Mesenchymal stem cell (in vitro differentiated cells and primary cell): ENCODE data around the gene SDHA.

Source experiments
- DNase-seq: peaks from one replicate; pipeline ENCODE4 v3.0.0-alpha.2; 2013
- H2AFZ ChIP-seq: one replicate; pipeline ENCODE4 v1.6.1; 2013; ENCODE audit warnings: low read depth, mild to moderate bottlenecking, control low read depth, inconsistent platforms, low read length, moderate library complexity
- H2AK5ac ChIP-seq: 2 replicates; pipeline ENCODE4 v1.6.1; 2013; ENCODE audit warnings: low read length, moderate library complexity, mild to moderate bottlenecking, inconsistent platforms; ENCODE audit not compliant: severe bottlenecking
- H2BK120ac ChIP-seq: one replicate; pipeline ENCODE4 v1.6.1; 2013; ENCODE audit warnings: low read depth, mild to moderate bottlenecking, inconsistent platforms, low read length, moderate library complexity
- H2BK12ac ChIP-seq, 2 experiments: one replicate each; pipeline ENCODE4 v1.6.1; 2013; ENCODE audit warnings: inconsistent platforms in 2 of 2, low read length in 2 of 2, mild to moderate bottlenecking in 2 of 2, moderate library complexity in 2 of 2, control low read depth in 1 of 2
- H2BK15ac ChIP-seq: one replicate; pipeline ENCODE4 v1.6.1; 2013; ENCODE audit warnings: mild to moderate bottlenecking, low read depth, inconsistent platforms; ENCODE audit not compliant: poor library complexity, severe bottlenecking
- H2BK5ac ChIP-seq: 2 replicates; pipeline ENCODE4 v1.6.1; 2013; ENCODE audit warnings: low read depth, mild to moderate bottlenecking, low read length, control low read depth, inconsistent platforms; ENCODE audit not compliant: poor library complexity, severe bottlenecking
- H3K14ac ChIP-seq, 2 experiments: one replicate each; pipeline ENCODE4 v1.6.1; 2013; ENCODE audit warnings: inconsistent platforms in 2 of 2, low read length in 2 of 2, control low read depth in 1 of 2, mild to moderate bottlenecking in 1 of 2, moderate library complexity in 1 of 2
- H3K18ac ChIP-seq, 2 experiments: one replicate each; pipeline ENCODE4 v1.6.1; 2013; ENCODE audit warnings: inconsistent platforms in 2 of 2, low read length in 2 of 2, control low read depth in 1 of 2, low read depth in 1 of 2, mild to moderate bottlenecking in 1 of 2
- H3K23ac ChIP-seq, 2 experiments: one replicate each; pipeline ENCODE4 v1.6.1; 2013; ENCODE audit warnings: inconsistent platforms in 2 of 2, low read length in 2 of 2, mild to moderate bottlenecking in 2 of 2, moderate library complexity in 2 of 2, control low read depth in 1 of 2
- H3K27ac ChIP-seq: 2 replicates; pipeline ENCODE4 v1.5.1; 2013; ENCODE audit warnings: mild to moderate bottlenecking, moderate library complexity, low read length, control low read depth, inconsistent platforms; ENCODE audit not compliant: poor library complexity, severe bottlenecking
- H3K27me3 ChIP-seq, 2 experiments: 2 replicates each; pipeline versions ENCODE4 v1.6.1 to v1.7.0; 2013; ENCODE audit warnings: low read length in 2 of 2, mild to moderate bottlenecking in 2 of 2, moderate library complexity in 2 of 2, control low read depth in 1 of 2, inconsistent platforms in 1 of 2; ENCODE audit not compliant: control insufficient read depth in 1 of 2, insufficient read depth in 1 of 2
- H3K36me3 ChIP-seq, 2 experiments: 2 replicates each; pipeline versions ENCODE4 v1.6.1 to v1.7.0; 2013; ENCODE audit warnings: low read length in 2 of 2, control low read depth in 1 of 2, inconsistent platforms in 1 of 2, low read depth in 1 of 2, mild to moderate bottlenecking in 1 of 2; ENCODE audit not compliant: insufficient read depth in 2 of 2, control insufficient read depth in 1 of 2
- H3K4ac ChIP-seq, 2 experiments: one replicate each; pipeline ENCODE4 v1.6.1; 2013; ENCODE audit warnings: inconsistent platforms in 2 of 2, low read length in 2 of 2, mild to moderate bottlenecking in 2 of 2, moderate library complexity in 2 of 2, control low read depth in 1 of 2, low read depth in 1 of 2
- H3K4me1 ChIP-seq: 2 replicates; pipeline ENCODE4 v1.6.1; 2013; ENCODE audit warnings: low read depth, low read length, control low read depth; ENCODE audit not compliant: control insufficient read depth, insufficient read depth
- H3K4me2 ChIP-seq: 2 replicates; pipeline ENCODE4 v1.6.1; 2013; ENCODE audit warnings: low read length, mild to moderate bottlenecking, inconsistent platforms; ENCODE audit not compliant: poor library complexity, severe bottlenecking
- H3K4me3 ChIP-seq, 2 experiments: 2 replicates each; pipeline versions ENCODE4 v1.5.1 to v1.7.0; 2013; ENCODE audit warnings: low read length in 2 of 2, mild to moderate bottlenecking in 2 of 2, control low read depth in 1 of 2, low read depth in 1 of 2; ENCODE audit not compliant: insufficient read depth in 1 of 2
- H3K79me1 ChIP-seq: replicated peaks from 2 replicates; pipeline ENCODE4 v1.6.1; 2013; ENCODE audit warnings: mild to moderate bottlenecking, control low read depth, low read length, inconsistent platforms; ENCODE audit not compliant: poor library complexity, severe bottlenecking
- H3K9ac ChIP-seq: 2 replicates; pipeline ENCODE4 v1.7.0; 2013; ENCODE audit warnings: mild to moderate bottlenecking, low read length, moderate library complexity
- H3K9me3 ChIP-seq: 2 replicates; pipeline ENCODE4 v1.7.0; 2013; ENCODE audit warnings: mild to moderate bottlenecking, low read length; ENCODE audit not compliant: control insufficient read depth
- H4K8ac ChIP-seq: one replicate; pipeline ENCODE4 v1.6.1; 2013; ENCODE audit warnings: inconsistent platforms, mild to moderate bottlenecking, low read length, moderate library complexity
- H4K91ac ChIP-seq: one replicate; pipeline ENCODE4 v1.6.1; 2013; ENCODE audit warnings: mild to moderate bottlenecking, low read length, inconsistent platforms
- WGBS: methylation state at CpG from one replicate; pipeline ENCODE4 v1.1.7; 2013; ENCODE audit warnings: mixed read lengths; 5-methylcytosine and 5-hydroxymethylcytosine counted together

Gene SDHA

DNA sequence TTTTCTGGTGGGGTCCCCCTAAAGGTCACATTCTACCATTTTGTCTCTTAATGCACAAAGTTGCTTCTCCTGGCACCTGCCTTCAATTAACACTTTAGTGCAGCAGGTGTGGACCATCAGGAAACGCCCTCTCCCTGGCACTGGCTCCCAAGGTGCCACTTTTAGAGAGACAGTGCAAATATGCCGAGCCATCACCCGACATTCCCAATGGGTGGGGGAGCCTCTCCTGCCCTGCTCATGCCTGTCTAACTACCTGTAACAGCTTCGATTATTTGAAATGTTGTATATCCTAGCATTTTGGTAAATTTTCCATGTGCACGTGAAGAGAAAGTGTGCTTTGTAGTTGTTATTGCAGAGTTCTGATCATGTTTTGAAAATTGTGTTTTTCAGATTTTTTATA, 40.0 kb upstream of the SDHA start:
- Histone ChIP-seq H3K4me1 (no peaks in the 10 kb centered on the region), H2BK12ac (no peak overlapping the region), H3K4me3 (no peak overlapping the region), H2BK15ac (no peak overlapping the region), H2BK120ac (no peak overlapping the region), H2BK5ac (no peak overlapping the region), H3K14ac (no peak overlapping the region), H3K4ac (no peak overlapping the region), H3K79me1 (no peaks in the 10 kb centered on the region), H3K27ac (no peak overlapping the region), H3K27me3 (peaks cover 5 to 62% of the 10 kb centered on the region in 2 experiments), H3K23ac (no peak overlapping the region), H3K4me2 (no peak overlapping the region), H4K91ac (no peak overlapping the region), H4K8ac (no peak overlapping the region), H3K9ac (no peak overlapping the region), H2AK5ac (no peak overlapping the region), H3K36me3 (no peaks in the 10 kb centered on the region), H2AFZ (no peak overlapping the region), H3K9me3 (no peaks in the 10 kb centered on the region), H3K18ac (no peak overlapping the region)
- DNase-seq, result no peak
- 85% methylated on average over 5 of the region's 5 CpGs for WGBS

DNA sequence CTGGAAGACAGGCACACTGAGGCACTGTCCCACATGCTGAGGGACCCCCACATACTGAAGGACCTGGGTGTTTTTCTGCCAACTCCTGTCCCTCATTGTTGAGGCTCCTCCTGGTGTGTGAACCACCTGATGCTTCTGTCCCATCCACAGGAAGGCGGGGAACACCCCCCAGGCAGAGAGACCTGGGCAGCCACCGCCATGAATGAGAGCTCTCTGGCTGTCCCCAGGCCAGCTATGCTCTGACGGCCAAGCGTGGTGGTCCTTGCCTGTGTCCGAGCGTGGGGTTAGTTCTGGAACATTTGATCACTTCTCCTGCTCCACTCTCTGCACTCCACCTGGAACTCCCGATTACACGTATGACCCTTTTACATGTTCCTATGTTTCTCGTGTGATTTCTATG, 38.7 kb upstream of the SDHA start:
- Histone ChIP-seq H3K4me3 (no peak overlapping the region), H3K14ac (peak overlapping the region in 1 of 2 experiments; percentile 51), H3K27ac (no peak overlapping the region), H3K36me3 (no peaks in the 10 kb centered on the region), H4K8ac (no peak overlapping the region), H2BK12ac (no peak overlapping the region), H4K91ac (no peak overlapping the region), H3K4ac (no peak overlapping the region), H3K4me1 (no peaks in the 10 kb centered on the region), H3K9ac (no peak overlapping the region), H2BK15ac (no peak overlapping the region), H3K18ac (no peak overlapping the region), H2AK5ac (no peak overlapping the region), H3K4me2 (no peak overlapping the region), H3K79me1 (no peaks in the 10 kb centered on the region), H2BK5ac (no peak overlapping the region), H2AFZ (no peak overlapping the region), H3K27me3 (peaks cover 5 to 53% of the 10 kb centered on the region in 2 experiments), H3K9me3 (no peaks in the 10 kb centered on the region), H3K23ac (no peak overlapping the region), H2BK120ac (no peak overlapping the region)
- no peak for DNase-seq
- WGBS, result 83% methylated on average over 9 of the region's 9 CpGs

DNA sequence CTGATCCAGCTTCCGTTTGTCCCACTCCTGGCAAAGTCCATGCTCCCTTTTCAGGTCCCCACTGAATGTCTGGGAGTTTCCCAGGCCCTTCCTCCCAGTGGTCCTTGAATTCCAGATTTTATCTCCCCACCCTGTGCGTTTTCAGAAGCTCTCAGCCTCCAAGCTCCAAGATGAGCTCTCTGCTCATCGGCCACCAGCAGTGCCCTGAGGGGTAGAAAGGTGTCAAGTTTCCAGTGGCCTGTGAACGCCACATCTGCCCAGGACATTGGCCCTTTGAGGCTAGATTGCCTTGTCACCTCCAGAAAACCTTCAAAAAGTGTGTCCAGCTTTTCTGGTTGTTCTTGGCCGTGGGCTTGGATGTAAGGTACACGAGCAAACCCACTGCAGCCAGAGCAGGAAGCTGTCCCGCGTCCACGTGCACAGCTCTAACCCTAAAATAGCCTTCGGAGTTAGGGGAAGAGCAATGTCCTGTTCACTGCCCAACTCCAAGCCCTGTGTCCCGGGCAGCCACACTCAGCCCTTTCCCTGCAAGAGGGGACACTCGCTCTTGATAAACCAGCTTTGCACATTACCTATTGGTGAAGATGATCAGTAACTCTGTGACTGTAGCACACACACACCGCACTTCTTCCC, 37.7 kb upstream of the SDHA start:
- H3K4ac ChIP-seq, result no peak overlapping the region
- no peaks in the 10 kb centered on the region for H3K4me1 ChIP-seq
- H2BK5ac ChIP-seq, result no peak overlapping the region
- no peak overlapping the region for H3K27ac ChIP-seq
- H2AFZ ChIP-seq, result no peak overlapping the region
- H2AK5ac ChIP-seq, result no peak overlapping the region
- H2BK12ac ChIP-seq, result no peak overlapping the region
- H2BK15ac ChIP-seq, result no peak overlapping the region
- 78% methylated on average over 13 of the region's 13 CpGs for WGBS
- H3K4me3 ChIP-seq, result no peak overlapping the region
- no peaks in the 10 kb centered on the region for H3K79me1 ChIP-seq
- no peak for DNase-seq
- no peak overlapping the region for H2BK120ac ChIP-seq
- H3K9me3 ChIP-seq, result no peaks in the 10 kb centered on the region
- H3K14ac ChIP-seq, result no peak overlapping the region
- no peak overlapping the region for H4K8ac ChIP-seq
- H3K9ac ChIP-seq, result no peak overlapping the region
- H3K4me2 ChIP-seq, result no peak overlapping the region
- H3K27me3 ChIP-seq, result peaks cover 5 to 51% of the 10 kb centered on the region in 2 experiments
- H3K18ac ChIP-seq, result no peak overlapping the region
- H3K23ac ChIP-seq, result no peak overlapping the region
- H3K36me3 ChIP-seq, result no peaks in the 10 kb centered on the region
- H4K91ac ChIP-seq, result no peak overlapping the region

DNA sequence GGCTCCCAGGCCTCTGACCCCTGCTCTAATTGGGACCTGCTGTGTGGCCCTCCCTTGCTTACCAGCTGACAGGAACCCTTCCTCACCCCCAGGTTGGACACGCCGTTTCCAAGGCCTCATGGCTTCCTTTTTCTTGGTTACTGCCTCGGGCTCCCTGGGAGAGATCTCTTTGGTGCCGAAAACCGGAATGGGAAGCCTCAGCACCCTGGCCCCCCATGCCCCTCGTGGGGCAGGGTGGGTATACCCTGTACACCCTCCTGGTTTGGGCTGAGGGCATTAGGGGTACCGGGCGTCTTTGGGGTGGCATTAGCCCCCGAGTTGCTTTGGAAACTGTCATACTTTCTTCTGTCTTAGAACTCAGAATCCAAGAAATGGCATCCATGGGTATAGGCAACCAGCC, 37.0 kb upstream of the SDHA start:
- Histone ChIP-seq H2AFZ (no peak overlapping the region), H3K4me3 (no peak overlapping the region), H2BK120ac (no peak overlapping the region), H3K9ac (no peak overlapping the region), H2AK5ac (no peak overlapping the region), H3K79me1 (no peaks in the 10 kb centered on the region), H3K9me3 (no peaks in the 10 kb centered on the region), H2BK15ac (no peak overlapping the region), H3K4ac (no peak overlapping the region), H3K14ac (no peak overlapping the region), H2BK5ac (no peak overlapping the region), H3K27me3 (peaks cover 5 to 51% of the 10 kb centered on the region in 2 experiments), H3K4me1 (no peaks in the 10 kb centered on the region), H4K91ac (no peak overlapping the region), H4K8ac (no peak overlapping the region), H3K36me3 (no peaks in the 10 kb centered on the region), H3K23ac (no peak overlapping the region), H2BK12ac (no peak overlapping the region), H3K4me2 (no peak overlapping the region), H3K18ac (no peak overlapping the region), H3K27ac (no peak overlapping the region)
- WGBS, result 90% methylated on average over 9 of the region's 9 CpGs
- DNase-seq, result no peak
